Skin epidermis (tissue), 12 donors: ENCODE results near the gene MYBPC2.
A peak's percentile ranks its signal among the peaks of the same experiment; 100 is the strongest.
"Not testable (repeated sequence)": the region's sequence is repeated elsewhere in the genome, so short reads cannot be mapped to it uniquely, and the experiment has no call there.

Source experiments
- H3K27ac ChIP-seq, 21 experiments: fragments of 200-600 bp; sonication (generic) in 11 of 21; one replicate each; pipeline ENCODE4 v1.5.0; 2020; ENCODE audit warnings: mild to moderate bottlenecking in 3 of 21, inconsistent platforms in 2 of 21, moderate library complexity in 2 of 21
- H3K4me3 ChIP-seq, 7 experiments: fragments of 200-600 bp; sonication (generic) in 2 of 7; one replicate each; pipeline ENCODE4 v1.5.0; 2020; ENCODE audit warnings: inconsistent platforms in 2 of 7, mild to moderate bottlenecking in 2 of 7, moderate library complexity in 1 of 7

Gene MYBPC2

DNA sequence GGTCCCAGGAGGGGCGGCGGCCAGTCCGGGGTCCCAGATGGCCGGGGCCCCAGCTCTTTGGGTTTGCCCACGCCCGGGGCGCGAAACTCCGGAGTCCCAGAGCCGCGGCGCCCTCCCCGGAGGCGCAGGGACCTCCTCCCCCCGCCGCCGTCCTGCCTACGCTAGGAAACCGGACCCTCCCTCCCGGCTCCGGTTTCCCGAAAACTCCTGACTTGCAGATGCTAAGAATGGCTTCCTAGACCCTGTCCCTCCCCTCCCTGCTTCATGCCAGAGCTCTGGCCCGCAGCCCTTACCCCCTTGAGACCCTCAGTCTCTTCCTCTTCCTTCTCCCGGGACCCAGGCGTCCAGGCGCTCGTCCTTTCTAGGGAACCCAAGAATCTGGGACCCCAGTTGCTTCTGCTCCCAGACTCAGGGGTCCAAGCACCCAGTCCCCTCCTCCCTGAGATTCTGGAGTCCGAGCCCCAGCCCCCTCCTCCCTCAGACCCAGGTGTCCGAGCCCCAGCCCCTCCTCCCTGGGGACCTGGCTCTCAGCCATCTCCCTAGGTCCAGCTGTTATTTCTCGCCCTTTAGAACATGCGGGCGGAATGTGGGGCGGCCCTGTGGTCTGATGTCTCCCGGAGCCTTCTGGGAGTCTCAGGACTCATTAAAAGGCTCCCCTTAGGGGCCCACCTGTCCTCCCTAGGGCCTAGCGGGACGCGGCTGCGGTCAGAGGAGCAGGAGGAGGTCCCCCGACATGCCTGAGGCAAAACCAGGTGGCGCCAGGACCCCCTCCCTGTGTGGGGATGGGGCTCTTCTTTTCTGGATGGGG is at the start of gene MYBPC2:
Gene MYBPC2 (plus strand): TSS at position 672 of the 808 bp plus-strand sequence. CDS start 62 bp downstream, at position 734.
- Histone ChIP-seq H3K4me3 (peak within 1 kb of the TSS; percentile 51 to 79 (median 61)), H3K27ac (peak within 1 kb of the TSS; percentile 50 to 94 (median 78))

DNA sequence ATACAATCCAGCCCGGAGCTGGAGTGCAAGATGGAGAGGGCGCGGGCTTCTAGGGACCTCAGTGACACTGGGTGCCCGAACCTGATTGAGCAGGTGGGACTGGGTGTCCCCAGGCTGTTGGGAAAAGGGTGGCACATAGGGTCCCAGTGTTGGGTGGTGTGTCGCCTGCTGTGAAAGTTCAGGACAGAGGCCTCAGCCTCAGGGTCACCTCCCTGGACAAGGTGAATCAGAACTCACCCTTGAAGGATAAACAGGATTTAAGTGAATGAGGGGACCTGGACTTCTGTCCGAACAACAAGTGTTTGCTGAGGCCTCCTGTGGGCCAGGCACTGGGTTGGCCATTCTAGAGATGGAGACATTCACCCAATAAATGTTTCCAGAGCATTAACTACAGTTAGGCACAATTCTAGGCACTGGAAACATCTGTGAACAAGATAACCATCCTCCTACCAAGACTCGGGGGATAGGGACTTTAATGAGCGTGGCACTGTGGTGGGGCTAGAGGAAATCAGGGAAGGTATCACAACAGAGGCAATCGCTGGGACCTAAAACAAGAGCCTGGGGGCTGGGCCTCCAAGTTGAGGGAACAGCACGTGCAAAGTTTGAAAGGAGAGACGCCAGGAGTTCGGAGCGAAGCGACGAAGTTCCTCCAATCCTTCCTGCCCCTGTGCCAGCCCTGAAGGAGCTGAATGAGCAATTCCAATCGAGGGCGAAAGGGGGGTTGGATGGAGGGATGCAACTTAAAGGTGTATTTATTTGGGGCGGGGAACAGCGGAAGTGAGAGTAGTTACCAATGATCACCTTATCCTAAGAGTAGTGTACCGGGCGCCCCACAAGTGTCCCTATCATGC is 49.5 kb upstream of the MYBPC2 start:
- H3K27ac ChIP-seq = peak overlapping the region in 20 of 21 experiments; percentile 47 to 90 (median 76)
- H3K4me3 ChIP-seq = peak overlapping the region; percentile 47 to 70 (median 54)

DNA sequence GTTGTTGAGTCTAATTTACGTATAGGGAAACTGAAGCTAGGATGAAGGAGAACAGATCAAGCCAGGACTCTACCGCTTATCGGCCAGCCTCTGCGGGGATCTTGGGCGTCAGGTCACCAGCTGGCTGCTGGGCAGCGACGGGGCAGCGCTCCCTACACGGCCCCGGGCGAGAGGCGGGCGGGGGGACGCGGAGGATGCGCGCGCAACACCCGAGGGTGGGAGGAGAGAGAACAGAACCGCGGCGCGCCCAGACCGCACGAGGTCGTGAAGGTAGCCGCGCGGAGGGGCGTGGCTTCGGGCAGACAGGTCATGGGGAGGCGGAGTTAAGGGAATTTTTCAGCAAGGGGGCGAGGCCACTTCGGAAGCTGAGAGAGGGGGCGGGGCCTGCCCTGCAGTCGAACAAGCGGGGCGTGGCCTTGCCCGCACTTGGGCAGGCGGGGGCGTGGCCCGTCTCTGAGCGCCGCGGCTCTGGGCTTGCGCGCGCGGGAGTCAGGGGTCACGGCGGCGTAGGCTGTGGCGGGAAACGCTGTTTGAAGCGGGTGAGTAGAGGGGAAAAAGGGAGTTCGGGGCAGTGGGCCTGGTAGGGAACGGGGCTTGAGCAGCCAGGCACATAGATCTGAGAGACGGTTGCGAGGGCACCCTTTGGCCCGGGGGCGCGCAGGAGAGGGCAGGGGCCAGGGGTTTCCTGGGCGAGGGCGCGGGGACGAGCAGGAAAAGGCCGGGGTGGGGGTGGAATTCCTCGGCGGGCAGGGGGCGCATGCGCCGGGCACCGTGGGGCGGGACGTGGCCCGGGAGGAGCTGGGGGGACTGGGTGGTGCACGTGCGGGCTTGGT is 48.6 kb upstream of the MYBPC2 start, which contains the start of gene POLD1:
Gene POLD1 (plus strand): TSS at position 496 of the 833 bp plus-strand sequence. CDS start 14,505 bp downstream, outside the sequence.
- Histone ChIP-seq H3K27ac (peak within 1 kb of the TSS in 20 of 21 experiments; percentile 52 to 90 (median 82)), H3K4me3 (peak within 1 kb of the TSS; percentile 47 to 70 (median 54))

- H3K27ac ChIP-seq = peak overlapping the region in 19 of 21 experiments; percentile 55 to 90 (median 83)
- peak overlapping the region; percentile 47 to 70 (median 54) for H3K4me3 ChIP-seq
Measured at GRCh38 chr19:50384685-50385535, 47.8 kb upstream of the MYBPC2 start.

GRCh38 chr19:50387176-50387867 is 45.4 kb upstream of the MYBPC2 start:
- H3K4me3 ChIP-seq = no peak overlapping the region
- peak overlapping the region in 3 of 21 experiments; percentile 0 to 21 (median 16) for H3K27ac ChIP-seq

DNA sequence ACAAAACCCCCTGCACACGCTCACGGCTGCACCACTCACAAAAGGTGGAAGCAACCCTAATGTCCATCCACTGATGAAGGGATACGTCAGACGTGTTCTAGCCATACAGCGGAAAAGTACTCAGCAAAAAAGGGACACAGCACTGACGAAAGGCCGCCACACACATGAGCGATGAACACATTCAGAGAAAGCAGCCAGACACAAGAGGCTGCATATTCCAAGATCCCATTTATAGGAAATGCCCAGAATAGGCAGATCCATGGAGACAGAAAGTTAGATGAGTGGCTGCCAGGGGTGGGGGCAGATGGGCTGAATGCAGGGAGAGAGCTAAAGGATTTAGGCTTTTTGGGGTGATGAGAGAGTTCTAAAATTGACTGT is 44.8 kb upstream of the MYBPC2 start:
- H3K4me3 ChIP-seq = no peak overlapping the region
- H3K27ac ChIP-seq = peak overlapping the region in 1 of 21 experiments; percentile 0

GRCh38 chr19:50390295-50390694 is 42.4 kb upstream of the MYBPC2 start:
- not testable (repeated sequence) for H3K27ac ChIP-seq, H3K4me3 ChIP-seq

GRCh38 chr19:50390952-50391351 is 41.7 kb upstream of the MYBPC2 start:
- not testable (repeated sequence) for H3K4me3 ChIP-seq, H3K27ac ChIP-seq

GRCh38 chr19:50392759-50393158 is 39.9 kb upstream of the MYBPC2 start:
- Histone ChIP-seq H3K27ac (no peak overlapping the region), H3K4me3 (no peak overlapping the region)

DNA sequence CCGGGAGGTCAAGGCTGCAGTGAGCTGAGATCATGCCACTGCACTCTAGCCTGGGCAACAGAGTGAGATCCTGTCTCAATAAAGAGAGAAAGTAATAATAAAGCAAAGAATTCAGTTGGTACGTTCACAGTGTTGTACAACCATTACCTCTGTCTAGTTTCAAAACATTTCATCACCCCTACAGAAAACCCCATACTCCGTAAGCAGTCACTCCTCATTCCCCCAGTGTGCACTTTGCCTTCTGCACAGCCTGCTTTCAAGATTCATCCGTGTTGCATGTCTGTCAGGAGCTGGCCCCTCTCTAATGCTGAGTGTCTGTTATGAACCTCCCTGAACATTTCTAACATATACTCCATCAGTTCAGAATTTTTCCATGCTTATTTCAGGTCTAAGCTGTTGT is 39.1 kb upstream of the MYBPC2 start:
- H3K4me3 ChIP-seq = no peak overlapping the region
- H3K27ac ChIP-seq = no peak overlapping the region

GRCh38 chr19:50394017-50394416 is 38.7 kb upstream of the MYBPC2 start:
- no peak overlapping the region for H3K27ac ChIP-seq
- H3K4me3 ChIP-seq = no peak overlapping the region

DNA sequence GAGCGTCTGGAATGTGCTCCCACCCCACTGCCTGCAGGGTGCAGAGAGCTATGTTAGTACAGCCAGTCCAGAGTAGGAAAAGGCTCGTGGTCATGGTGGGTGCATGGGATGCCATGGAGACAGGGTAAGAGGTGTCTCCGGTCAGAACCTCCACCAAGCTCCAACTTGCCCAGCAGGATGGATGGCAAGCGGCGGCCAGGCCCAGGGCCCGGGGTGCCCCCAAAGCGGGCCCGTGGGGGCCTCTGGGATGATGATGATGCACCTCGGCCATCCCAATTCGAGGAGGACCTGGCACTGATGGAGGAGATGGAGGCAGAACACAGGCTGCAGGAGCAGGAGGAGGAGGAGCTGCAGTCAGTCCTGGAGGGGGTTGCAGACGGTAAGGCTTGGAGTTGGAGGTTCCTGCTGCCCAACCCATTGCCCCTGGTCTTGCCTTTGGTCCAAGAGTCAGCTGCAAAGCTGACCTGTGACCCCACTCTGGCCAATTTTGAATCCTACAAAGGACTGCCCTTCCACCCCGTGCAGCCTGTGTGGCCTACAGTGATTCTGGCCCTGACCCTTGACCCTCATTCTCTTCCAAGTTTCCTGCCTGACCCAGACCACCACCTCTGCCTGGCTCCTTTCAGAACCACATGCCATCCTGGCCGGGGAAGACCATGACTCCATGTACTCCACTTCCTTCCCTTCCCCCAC is 33.9 kb upstream of the MYBPC2 start:
- Histone ChIP-seq H3K4me3 (no peak overlapping the region), H3K27ac (no peak overlapping the region)

DNA sequence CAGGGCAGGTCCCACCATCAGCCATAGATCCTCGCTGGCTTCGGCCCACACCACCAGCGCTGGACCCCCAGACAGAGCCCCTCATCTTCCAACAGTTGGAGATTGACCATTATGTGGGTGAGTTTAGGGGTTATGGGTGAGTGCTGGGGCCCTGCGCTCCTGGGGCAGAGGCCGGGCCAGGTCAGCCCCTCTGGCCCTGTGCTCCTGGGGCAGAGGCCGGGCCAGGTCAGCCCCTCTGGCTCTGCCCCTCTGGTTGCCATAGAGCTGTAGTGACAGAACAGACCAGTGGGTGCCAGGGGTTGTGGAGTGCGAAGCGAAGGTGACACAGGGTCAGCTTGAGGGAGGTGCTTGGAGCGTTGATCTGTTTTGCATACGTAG is 33.3 kb upstream of the MYBPC2 start:
- no peak overlapping the region for H3K27ac ChIP-seq
- no peak overlapping the region for H3K4me3 ChIP-seq

GRCh38 chr19:50401605-50402450 is 30.9 kb upstream of the MYBPC2 start:
- Histone ChIP-seq H3K27ac (no peak overlapping the region), H3K4me3 (no peak overlapping the region)

- no peak overlapping the region for H3K27ac ChIP-seq
- no peak overlapping the region for H3K4me3 ChIP-seq
Measured at GRCh38 chr19:50402544-50403301, 30.0 kb upstream of the MYBPC2 start.
